HCT116 (cell line): ENCODE data around the gene TLL2. TPM values are rescaled to one million over a fixed set of nuclear protein-coding genes. Genes with fewer than 3 reads are reported as not detected.

Experiments used
- ATAC-seq: fragments of 200-7000 bp; cut with Tn5 transposase; 2 replicates; pipeline ENCODE4 v1.9.1; 2020; ENCODE audit warnings: mild to moderate bottlenecking, moderate library complexity
- BruUV-seq: library from RNA; stranded (reverse); fragments of 400-500 nt; replicated peaks from 2 replicates; lab custom pipeline; 2021; lab: Mats Ljungman, UMichigan
- CTCF ChIA-PET: fragments of 300-600 bp; sonication (Branson Sonifier 250); formaldehyde crosslinking; loops from one replicate; lab custom pipeline; 2021; ENCODE audit warnings: antibody characterized with exemption; lab: Charles Lee
- POLR2A ChIA-PET: fragments of 300-600, 350-600 bp; sonication (Branson Sonifier 250); formaldehyde crosslinking; loops from one replicate; lab custom pipeline; 2021; ENCODE audit warnings: antibody characterized with exemption; lab: Charles Lee
- RAD21 ChIA-PET, 2 experiments: fragments of 300-600 bp; sonication (Branson Sonifier 250); formaldehyde crosslinking; loops; one replicate each; lab custom pipeline; 2023; ENCODE audit warnings: low total read pairs in 2 of 2; ENCODE audit not compliant: uncharacterized antibody in 2 of 2, unreplicated experiment in 2 of 2, low non-redundant PET in 1 of 2; lab: Charles Lee
- DNase-seq: peaks from one replicate; pipeline ENCODE4 v3.0.0-alpha.2; 2010; ENCODE audit warnings: low read depth, low spot score
- H2AFZ ChIP-seq: fragments of 200-600 bp; shearing (Covaris generic), sonication (generic); 2 replicates; pipeline ENCODE4 v1.6.1; 2017; ENCODE audit warnings: low read depth, mixed run types, mixed read lengths, antibody characterized with exemption, low read length; ENCODE audit not compliant: poor library complexity, severe bottlenecking
- H3K27ac ChIP-seq: 2 replicates; pipeline ENCODE4 v1.5.1; 2012; ENCODE audit warnings: low read depth, low read length
- H3K27me3 ChIP-seq: fragments of 200-600 bp; sonication (generic); 2 replicates; pipeline ENCODE4 v1.6.1; 2016; ENCODE audit warnings: mixed run types, low read length, mixed read lengths; ENCODE audit not compliant: insufficient read depth
- H3K36me3 ChIP-seq, 2 experiments: fragments of 200-500 bp in 1 of 2; fragments of 200-600 bp in 1 of 2; sonication (Bioruptor generic) in 1 of 2; sonication (generic) in 1 of 2; 2 replicates each; pipeline versions ENCODE4 v1.5.1 to v1.6.1; 2014 to 2016; ENCODE audit warnings: low read length in 2 of 2, inconsistent platforms in 1 of 2, mixed read lengths in 1 of 2, mixed run types in 1 of 2; ENCODE audit not compliant: insufficient read depth in 2 of 2, control insufficient read depth in 1 of 2
- H3K4me1 ChIP-seq, 2 experiments: fragments of 200-600 bp in 1 of 2; sonication (generic) in 1 of 2; 2 replicates each; pipeline versions ENCODE4 v1.5.1 to v1.6.1; 2012 to 2017; ENCODE audit warnings: low read length in 2 of 2, inconsistent platforms in 1 of 2, mild to moderate bottlenecking in 1 of 2, mixed read lengths in 1 of 2, mixed run types in 1 of 2, moderate library complexity in 1 of 2; ENCODE audit not compliant: insufficient read depth in 2 of 2, control insufficient read depth in 1 of 2
- H3K4me2 ChIP-seq: fragments of 200-600 bp; sonication (generic); 2 replicates; pipeline ENCODE4 v1.6.1; 2017; ENCODE audit warnings: mixed run types, low read length, mixed read lengths
- H3K4me3 ChIP-seq, 2 experiments: fragments of 200-600 bp in 1 of 2; sonication (generic) in 1 of 2; replicated peaks in 1 of 2; 2 replicates each; pipeline ENCODE4 v1.5.1; 2011 to 2016; ENCODE audit warnings: low read length in 2 of 2, control low read depth in 1 of 2, low read depth in 1 of 2, mild to moderate bottlenecking in 1 of 2, mixed read lengths in 1 of 2, mixed run types in 1 of 2
- H3K79me2 ChIP-seq: fragments of 200-600 bp; sonication (generic); 2 replicates; pipeline ENCODE4 v1.6.1; 2017; ENCODE audit warnings: mild to moderate bottlenecking, mixed run types, low read length, moderate library complexity, mixed read lengths; ENCODE audit not compliant: insufficient read depth
- H3K9ac ChIP-seq: fragments of 200-600 bp; sonication (generic); 2 replicates; pipeline ENCODE4 v1.6.1; 2016; ENCODE audit warnings: low read length, mixed read lengths
- H3K9me2 ChIP-seq: fragments of 200-600 bp; sonication (generic), shearing (Covaris generic); 2 replicates; pipeline ENCODE4 v1.6.1; 2017; ENCODE audit warnings: mixed run types, mild to moderate bottlenecking, moderate library complexity; ENCODE audit not compliant: insufficient read depth
- H3K9me3 ChIP-seq, 2 experiments: fragments of 200-500 bp in 1 of 2; fragments of 200-600 bp in 1 of 2; sonication (Bioruptor generic) in 1 of 2; sonication (generic) in 1 of 2; 2 replicates each; pipeline ENCODE4 v1.6.1; 2014 to 2017; ENCODE audit warnings: low read length in 2 of 2, mixed read lengths in 2 of 2, inconsistent platforms in 1 of 2, low read depth in 1 of 2, mild to moderate bottlenecking in 1 of 2, mixed run types in 1 of 2, moderate library complexity in 1 of 2; ENCODE audit not compliant: control insufficient read depth in 1 of 2, insufficient read depth in 1 of 2
- H4K20me1 ChIP-seq: fragments of 200-600 bp; sonication (generic), shearing (Covaris generic); 2 replicates; pipeline ENCODE4 v1.6.1; 2017; ENCODE audit warnings: mixed run types, mild to moderate bottlenecking, moderate library complexity; ENCODE audit not compliant: insufficient read depth
- ATF3 ChIP-seq: IDR thresholded peaks from 2 replicates; pipeline ENCODE4 v1.6.1; 2012
- ELF1 ChIP-seq: IDR thresholded peaks from 2 replicates; pipeline ENCODE4 v1.6.1; 2012; ENCODE audit warnings: low read depth, borderline replicate concordance
- JUND ChIP-seq: IDR thresholded peaks from 2 replicates; pipeline ENCODE4 v1.6.1; 2012
- SRF ChIP-seq: IDR thresholded peaks from 2 replicates; pipeline ENCODE4 v1.6.1; 2012; ENCODE audit warnings: low read depth
- TCF7L2 ChIP-seq: IDR thresholded peaks from 2 replicates; pipeline ENCODE4 v1.7.0; 2011; ENCODE audit warnings: borderline replicate concordance, inconsistent platforms; ENCODE audit not compliant: insufficient read depth, insufficient read length; ENCODE audit errors: extremely low read depth
- YY1 ChIP-seq: IDR thresholded peaks from 2 replicates; pipeline ENCODE4 v1.6.1; 2011; ENCODE audit warnings: low read length, low read depth, moderate library complexity, mild to moderate bottlenecking; ENCODE audit not compliant: insufficient replicate concordance; ENCODE audit errors: extremely low read depth
- ZFX ChIP-seq: fragments of 450-650 bp; IDR thresholded peaks from 2 replicates; pipeline ENCODE4 v1.6.1; 2017
- ZNF274 ChIP-seq: fragments of 200-500 bp; sonication (Bioruptor generic); IDR thresholded peaks from 2 replicates; pipeline ENCODE4 v1.6.1; 2014; ENCODE audit warnings: mild to moderate bottlenecking, low read depth, low read length, inconsistent platforms
- intact Hi-C: fragments of 100-400 bp; cut with micrococcal nuclease; formaldehyde crosslinking; loops from 2 replicates; pipeline ENCODE4 v1.10.0; 2022
- total RNA-seq: library from RNA; stranded (reverse); gene quantifications from one replicate; pipeline ENCODE4 v1.2.1, GENCODE V29; 2021; ENCODE audit not compliant: unreplicated experiment
- TF ChIP-seq, protein P1 (sequence below): IDR thresholded peaks from 2 replicates; pipeline ENCODE4 v1.6.1; 2011; ENCODE audit warnings: mild to moderate bottlenecking, low read length, moderate library complexity; ENCODE audit not compliant: insufficient replicate concordance; ENCODE audit errors: extremely low read depth
- TF ChIP-seq, protein P2 (sequence below): IDR thresholded peaks from 2 replicates; pipeline ENCODE4 v1.6.1; 2012

The TLL2 gene
- total RNA-seq, 1 experiment from 2014 or later, result 1.3 TPM

DNA sequence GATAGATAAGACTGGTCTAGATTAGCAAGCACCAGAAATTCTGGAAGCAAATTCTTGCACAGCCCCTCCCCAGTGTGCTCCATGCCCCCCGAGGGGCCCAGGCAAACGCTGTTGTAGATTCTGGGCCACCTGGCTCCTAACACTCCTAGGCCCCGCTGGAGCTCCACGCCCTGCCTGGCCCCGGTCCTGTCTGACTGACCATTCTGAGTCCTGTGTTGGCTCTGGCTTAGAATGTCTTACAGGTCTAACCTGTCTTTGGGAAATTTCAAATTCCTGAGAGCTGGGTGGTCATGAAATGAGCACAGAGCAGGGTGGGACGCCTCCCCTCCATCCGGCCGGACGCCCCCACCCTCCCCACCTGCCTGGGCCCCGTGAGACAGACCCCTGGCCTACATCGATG is 142.4 kb downstream of the TLL2 start:
- no peaks in the 10 kb centered on the region for H3K79me2 ChIP-seq
- no TSS peak for BruUV-seq
- H3K9me2 ChIP-seq, result no peaks in the 10 kb centered on the region
- H3K4me3 ChIP-seq, result no peak overlapping the region
- no peaks in the 10 kb centered on the region for H3K27me3 ChIP-seq
- TF ChIP-seq ZNF274 (no peak), SRF (no peak), TCF7L2 (no peak), ZFX (no peak), JUND (no peak), YY1 (no peak), ELF1 (no peak), ATF3 (no peak)
- TF ChIP-seq, protein P1, sequence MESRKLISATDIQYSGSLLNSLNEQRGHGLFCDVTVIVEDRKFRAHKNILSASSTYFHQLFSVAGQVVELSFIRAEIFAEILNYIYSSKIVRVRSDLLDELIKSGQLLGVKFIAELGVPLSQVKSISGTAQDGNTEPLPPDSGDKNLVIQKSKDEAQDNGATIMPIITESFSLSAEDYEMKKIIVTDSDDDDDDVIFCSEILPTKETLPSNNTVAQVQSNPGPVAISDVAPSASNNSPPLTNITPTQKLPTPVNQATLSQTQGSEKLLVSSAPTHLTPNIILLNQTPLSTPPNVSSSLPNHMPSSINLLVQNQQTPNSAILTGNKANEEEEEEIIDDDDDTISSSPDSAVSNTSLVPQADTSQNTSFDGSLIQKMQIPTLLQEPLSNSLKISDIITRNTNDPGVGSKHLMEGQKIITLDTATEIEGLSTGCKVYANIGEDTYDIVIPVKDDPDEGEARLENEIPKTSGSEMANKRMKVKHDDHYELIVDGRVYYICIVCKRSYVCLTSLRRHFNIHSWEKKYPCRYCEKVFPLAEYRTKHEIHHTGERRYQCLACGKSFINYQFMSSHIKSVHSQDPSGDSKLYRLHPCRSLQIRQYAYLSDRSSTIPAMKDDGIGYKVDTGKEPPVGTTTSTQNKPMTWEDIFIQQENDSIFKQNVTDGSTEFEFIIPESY, result no peak
- TF ChIP-seq, protein P2, sequence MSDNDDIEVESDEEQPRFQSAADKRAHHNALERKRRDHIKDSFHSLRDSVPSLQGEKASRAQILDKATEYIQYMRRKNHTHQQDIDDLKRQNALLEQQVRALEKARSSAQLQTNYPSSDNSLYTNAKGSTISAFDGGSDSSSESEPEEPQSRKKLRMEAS, result no peak
- intact Hi-C loops, result loop anchor here (10.0 kb wide), 1 partner anchor 273 kb away; no protein-coding TSS in a partner anchor
- CTCF ChIA-PET, result interaction anchor here (1.0 to 2.5 kb wide), 7 partner anchors 13 to 654 kb away, joined by 3 to 15 read pairs (median 6); partner anchors contain the start of gene TLL2
- DNase-seq (no peak), ATAC-seq (no peak)
- H3K36me3 ChIP-seq, result no peaks in the 10 kb centered on the region
- H3K9me3 ChIP-seq, result no peaks in the 10 kb centered on the region
- H3K4me2 ChIP-seq, result no peak overlapping the region
- POLR2A ChIA-PET, result no interaction called here
- H3K9ac ChIP-seq, result no peak overlapping the region
- RAD21 ChIA-PET, result no interaction called here
- H3K27ac ChIP-seq, result no peak overlapping the region
- peaks cover 0 to 24% of the 10 kb centered on the region in 2 experiments; a peak in 3 of 4 replicates for H3K4me1 ChIP-seq
- no peaks in the 10 kb centered on the region for H4K20me1 ChIP-seq
- H2AFZ ChIP-seq, result no peak overlapping the region
